CD4-positive, alpha-beta T cell (primary cell): ENCODE measurements around the gene SGPP1. TPM values are rescaled to one million over a fixed set of nuclear protein-coding genes. Genes with fewer than 3 reads are reported as not detected.
"Not testable (repeated sequence)": the region's sequence is repeated elsewhere in the genome, so short reads cannot be mapped to it uniquely, and the experiment has no call there.

ENCODE experiments used
- ATAC-seq: fragments of 200-7000 bp; cut with Tn5 transposase; one replicate; pipeline ENCODE4 v1.10.0; 2022; ENCODE audit warnings: mild to moderate bottlenecking; ENCODE audit not compliant: poor library complexity
- CTCF ChIA-PET: fragments of 350-600 bp; sonication (Branson Sonifier 250); formaldehyde crosslinking; loops from one replicate; lab custom pipeline; 2021; ENCODE audit warnings: antibody characterized with exemption, inconsistent platforms; lab: Charles Lee
- POLR2A ChIA-PET: fragments of 350-600 bp; sonication (Branson Sonifier 250); formaldehyde crosslinking; loops from one replicate; lab custom pipeline; 2021; ENCODE audit warnings: antibody characterized with exemption, inconsistent platforms; lab: Charles Lee
- DNase-seq, 14 experiments: peaks; one replicate each; pipeline ENCODE4 v3.0.0-alpha.2; 2013 to 2020; ENCODE audit warnings: mixed read lengths in 2 of 14
- H3K27ac ChIP-seq, 2 donors: one replicate each; pipeline versions ENCODE4 v1.5.1 to v1.7.0; 2013; ENCODE audit warnings: low read length in 2 of 2, low read depth in 1 of 2, mild to moderate bottlenecking in 1 of 2
- H3K27me3 ChIP-seq, 2 experiments: 1 replicate in 1 of 2; 2 replicates in 1 of 2; pipeline versions ENCODE4 v1.6.1 to v1.7.0; 2013; ENCODE audit warnings: low read length in 2 of 2, control low read depth in 1 of 2, mild to moderate bottlenecking in 1 of 2, moderate library complexity in 1 of 2; ENCODE audit not compliant: insufficient read depth in 2 of 2, control insufficient read depth in 1 of 2
- H3K36me3 ChIP-seq: one replicate; pipeline ENCODE4 v1.6.1; 2013; ENCODE audit warnings: low read length, control low read depth; ENCODE audit not compliant: insufficient read depth
- H3K4me1 ChIP-seq: one replicate; pipeline ENCODE4 v1.6.1; 2013; ENCODE audit warnings: low read length, control low read depth; ENCODE audit not compliant: insufficient read depth
- H3K4me3 ChIP-seq: one replicate; pipeline ENCODE4 v1.5.1; 2013; ENCODE audit warnings: mild to moderate bottlenecking, low read length, moderate library complexity
- H3K9me3 ChIP-seq, 2 experiments: 1 replicate in 1 of 2; 2 replicates in 1 of 2; pipeline versions ENCODE4 v1.6.1 to v1.7.0; 2013; ENCODE audit warnings: low read length in 2 of 2, mild to moderate bottlenecking in 2 of 2, control low read depth in 1 of 2, moderate library complexity in 1 of 2; ENCODE audit not compliant: control insufficient read depth in 1 of 2, insufficient read depth in 1 of 2
- H3K27ac Mint-ChIP-seq: one replicate; pipeline ENCODE4 v1.8.0; 2020; ENCODE audit warnings: mixed read lengths
- H3K27me3 Mint-ChIP-seq: one replicate; pipeline ENCODE4 v1.8.0; 2021; ENCODE audit warnings: mixed read lengths
- H3K36me3 Mint-ChIP-seq: one replicate; pipeline ENCODE4 v1.8.0; 2021; ENCODE audit warnings: low read depth, mixed read lengths
- H3K4me1 Mint-ChIP-seq: one replicate; pipeline ENCODE4 v1.8.0; 2021; ENCODE audit warnings: low read depth, mixed read lengths
- H3K4me3 Mint-ChIP-seq: one replicate; pipeline ENCODE4 v1.8.0; 2020; ENCODE audit warnings: mild to moderate bottlenecking, mixed read lengths
- H3K9me3 Mint-ChIP-seq: one replicate; pipeline ENCODE4 v1.8.0; 2020; ENCODE audit warnings: mixed read lengths
- intact Hi-C, 2 experiments: fragments of 100-400 bp; cut with DNase I in 1 of 2; cut with micrococcal nuclease in 1 of 2; formaldehyde crosslinking; loops; one replicate each; pipeline versions ENCODE4 v1.15.1 to v1.9.0; 2023 to 2025; cut with DNase I, micrococcal nuclease
- total RNA-seq, 174 experiments: library from RNA in 2 of 174; stranded (reverse) in 2 of 174; gene quantifications; one replicate each; pipeline ENCODE4 v1.2.3 and lab custom pipeline; 2021 to 2026
- TF ChIP-seq, protein P1 (sequence below): fragments of 200-600 bp; IDR thresholded peaks from one replicate; pipeline ENCODE4 v1.8.0; 2022; ENCODE audit warnings: antibody characterized with exemption, mild to moderate bottlenecking

The SGPP1 gene
- total RNA-seq, 2 experiments from 2014 or later: 16.6 to 16.8 TPM

DNA sequence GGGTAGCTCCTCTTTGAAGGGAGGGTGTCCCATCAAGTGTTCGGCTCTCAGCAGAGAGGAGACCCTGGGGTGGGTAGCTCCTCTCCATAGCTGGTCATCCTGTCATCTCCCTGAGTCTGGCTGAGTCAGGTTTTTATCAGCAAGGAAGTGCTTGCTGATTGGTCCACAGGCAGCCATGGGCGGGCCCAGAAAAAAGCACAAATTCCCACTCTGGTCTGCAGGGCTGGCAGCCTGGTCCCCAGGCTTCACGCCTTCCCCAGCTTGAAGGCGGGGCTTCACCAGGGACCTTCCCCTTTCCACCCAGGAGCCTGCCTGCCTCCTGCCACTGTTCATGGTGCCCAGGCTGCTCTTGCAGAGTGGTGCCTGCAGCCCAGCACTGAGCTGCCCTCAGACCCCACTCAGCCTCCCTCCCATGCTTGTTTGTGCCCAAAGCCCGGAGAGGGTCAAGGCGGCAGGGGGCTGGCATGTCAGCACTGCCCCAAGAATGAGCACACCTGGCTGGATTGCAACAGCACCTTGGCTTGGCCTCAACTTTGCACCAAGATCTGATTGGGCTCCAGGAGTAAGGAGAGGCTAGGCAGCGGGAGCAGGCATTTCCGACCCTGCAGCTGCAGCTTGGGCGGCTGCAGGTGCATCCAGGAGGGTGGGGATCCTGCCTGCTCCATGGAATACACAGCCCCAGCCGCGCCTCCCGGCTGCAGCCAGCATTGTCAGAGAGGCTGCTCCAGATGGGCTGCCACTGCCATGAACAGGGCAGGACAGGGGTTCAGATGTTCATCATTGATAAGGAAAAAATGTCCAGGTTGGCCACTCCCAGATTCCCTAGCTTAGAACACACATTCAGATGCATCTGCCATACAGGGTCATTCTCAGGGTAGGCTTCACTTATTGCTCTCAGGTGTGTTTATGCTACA, 64.2 kb downstream of the SGPP1 start:
- Histone ChIP-seq H3K4me1 (peaks cover 4% of the 10 kb centered on the region), H3K36me3 (no peaks in the 10 kb centered on the region), H3K4me3 (no peak overlapping the region), H3K9me3 (no peaks in the 10 kb centered on the region), H3K27ac (no peak overlapping the region), H3K27me3 (no peaks in the 10 kb centered on the region)
- Mint-ChIP-seq H3K4me3 (no peak overlapping the region), H3K36me3 (peaks cover 13% of the 10 kb centered on the region), H3K9me3 (no peaks in the 10 kb centered on the region), H3K27ac (no peak overlapping the region), H3K27me3 (no peaks in the 10 kb centered on the region), H3K4me1 (peaks cover 5% of the 10 kb centered on the region)
- ChIA-PET CTCF (no interaction called here), POLR2A (interaction anchor here (1.7 to 2.0 kb wide), 2 partner anchors 10 to 13 kb away, joined by 3 to 10 read pairs; no protein-coding TSS in a partner anchor)
- DNase-seq (no peak), ATAC-seq (no peak)
- intact Hi-C loops: no loop called here
- TF ChIP-seq, protein P1, sequence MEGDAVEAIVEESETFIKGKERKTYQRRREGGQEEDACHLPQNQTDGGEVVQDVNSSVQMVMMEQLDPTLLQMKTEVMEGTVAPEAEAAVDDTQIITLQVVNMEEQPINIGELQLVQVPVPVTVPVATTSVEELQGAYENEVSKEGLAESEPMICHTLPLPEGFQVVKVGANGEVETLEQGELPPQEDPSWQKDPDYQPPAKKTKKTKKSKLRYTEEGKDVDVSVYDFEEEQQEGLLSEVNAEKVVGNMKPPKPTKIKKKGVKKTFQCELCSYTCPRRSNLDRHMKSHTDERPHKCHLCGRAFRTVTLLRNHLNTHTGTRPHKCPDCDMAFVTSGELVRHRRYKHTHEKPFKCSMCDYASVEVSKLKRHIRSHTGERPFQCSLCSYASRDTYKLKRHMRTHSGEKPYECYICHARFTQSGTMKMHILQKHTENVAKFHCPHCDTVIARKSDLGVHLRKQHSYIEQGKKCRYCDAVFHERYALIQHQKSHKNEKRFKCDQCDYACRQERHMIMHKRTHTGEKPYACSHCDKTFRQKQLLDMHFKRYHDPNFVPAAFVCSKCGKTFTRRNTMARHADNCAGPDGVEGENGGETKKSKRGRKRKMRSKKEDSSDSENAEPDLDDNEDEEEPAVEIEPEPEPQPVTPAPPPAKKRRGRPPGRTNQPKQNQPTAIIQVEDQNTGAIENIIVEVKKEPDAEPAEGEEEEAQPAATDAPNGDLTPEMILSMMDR: no peak

- TF ChIP-seq, protein P1: no peak
- intact Hi-C loops: no loop called here
- DNase-seq: no peak
- ChIA-PET POLR2A (interaction anchor here (0.8 to 2.0 kb wide), 2 partner anchors 12 to 20 kb away, joined by 4 to 10 read pairs; no protein-coding TSS in a partner anchor), CTCF (no interaction called here)
- no peaks in the 10 kb centered on the region for H3K27me3 ChIP-seq
- Mint-ChIP-seq H3K27me3 (no peaks in the 10 kb centered on the region), H3K4me1 (peaks cover 5% of the 10 kb centered on the region), H3K9me3 (no peaks in the 10 kb centered on the region), H3K27ac (no peak overlapping the region), H3K4me3 (no peak overlapping the region), H3K36me3 (peaks cover 13% of the 10 kb centered on the region)
- peaks cover 4% of the 10 kb centered on the region for H3K4me1 ChIP-seq
- ATAC-seq: no peak
- no peak overlapping the region for H3K27ac ChIP-seq
- no peaks in the 10 kb centered on the region for H3K9me3 ChIP-seq
- H3K4me3 ChIP-seq: no peak overlapping the region
- no peaks in the 10 kb centered on the region for H3K36me3 ChIP-seq
Measured at GRCh38 chr14:63662776-63663175, 65.1 kb downstream of the SGPP1 start.

DNA sequence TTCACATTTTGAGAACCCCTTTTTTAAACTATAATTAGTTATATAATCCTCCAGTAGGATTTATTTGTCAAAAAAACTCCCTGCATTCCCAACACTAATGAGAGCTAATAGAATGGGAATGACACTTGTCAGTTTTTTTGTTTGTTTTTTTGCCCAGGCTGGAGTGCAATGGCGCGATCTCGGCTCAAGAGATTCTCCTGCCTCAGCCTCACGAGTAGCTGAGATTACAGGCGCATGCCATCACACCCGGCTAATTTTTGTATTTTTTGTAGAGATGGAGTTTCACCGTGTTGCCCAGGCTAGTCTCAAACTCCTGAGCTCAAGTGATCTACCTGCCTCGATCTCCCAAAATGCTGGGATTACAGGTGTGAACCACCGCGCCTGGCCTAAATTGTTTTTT, 66.0 kb downstream of the SGPP1 start:
- H3K4me3 Mint-ChIP-seq, H3K27me3 ChIP-seq, H3K4me3 ChIP-seq, H3K36me3 ChIP-seq, H3K4me1 ChIP-seq, H3K4me1 Mint-ChIP-seq, H3K27ac Mint-ChIP-seq, intact Hi-C loops, ATAC-seq, H3K9me3 ChIP-seq, CTCF ChIA-PET, H3K27ac ChIP-seq, POLR2A ChIA-PET, H3K27me3 Mint-ChIP-seq, DNase-seq, H3K9me3 Mint-ChIP-seq: not testable (repeated sequence)
- H3K36me3 Mint-ChIP-seq: peaks cover 16% of the 10 kb centered on the region
